Karpas-422 (cell line): ENCODE data around the gene CCL26. TPM values are rescaled to one million over a fixed set of nuclear protein-coding genes. Genes with fewer than 3 reads are reported as not detected.
"Not testable (repeated sequence)": the region's sequence is repeated elsewhere in the genome, so short reads cannot be mapped to it uniquely, and the experiment has no call there.

Source experiments
- DNase-seq: peaks from one replicate; pipeline ENCODE4 v3.0.0-alpha.2; 2015
- H2AFZ ChIP-seq: fragments of 200-600 bp; sonication (generic); 2 replicates; pipeline ENCODE4 v1.6.1; 2014; ENCODE audit warnings: antibody characterized with exemption, low read length, mixed read lengths
- H3K27ac ChIP-seq: fragments of 200-600 bp; sonication (generic); 2 replicates; pipeline ENCODE4 v1.5.1; 2014; ENCODE audit warnings: mild to moderate bottlenecking, low read length, moderate library complexity
- H3K27me3 ChIP-seq: fragments of 200-600 bp; sonication (generic); 2 replicates; pipeline ENCODE4 v1.6.1; 2014; ENCODE audit warnings: low read length, mixed read lengths
- H3K36me3 ChIP-seq: fragments of 200-600 bp; sonication (generic); 2 replicates; pipeline ENCODE4 v1.6.1; 2014; ENCODE audit warnings: low read length, mixed read lengths; ENCODE audit not compliant: insufficient read depth
- H3K4me1 ChIP-seq: fragments of 200-600 bp; sonication (generic); 2 replicates; pipeline ENCODE4 v1.6.1; 2014; ENCODE audit warnings: mild to moderate bottlenecking, low read length, mixed read lengths
- H3K4me2 ChIP-seq: fragments of 200-600 bp; sonication (generic); 2 replicates; pipeline ENCODE4 v1.6.1; 2014; ENCODE audit warnings: low read length, low read depth, mild to moderate bottlenecking; ENCODE audit not compliant: poor library complexity, severe bottlenecking
- H3K4me3 ChIP-seq: fragments of 200-600 bp; sonication (generic); 2 replicates; pipeline ENCODE4 v1.5.1; 2014; ENCODE audit warnings: mild to moderate bottlenecking, antibody characterized with exemption, low read length, mixed read lengths
- H3K79me2 ChIP-seq: fragments of 200-600 bp; sonication (generic); 2 replicates; pipeline ENCODE4 v1.6.1; 2014; ENCODE audit warnings: mild to moderate bottlenecking, low read length, mixed read lengths
- H3K9ac ChIP-seq: fragments of 200-600 bp; sonication (generic); 2 replicates; pipeline ENCODE4 v1.6.0; 2014; ENCODE audit warnings: low read length
- H3K9me2 ChIP-seq: fragments of 200-600 bp; sonication (generic), shearing (Covaris generic); replicated peaks from 2 replicates; pipeline ENCODE4 v1.6.0; 2014; ENCODE audit warnings: mild to moderate bottlenecking, low read length, moderate library complexity; ENCODE audit not compliant: insufficient read depth
- H3K9me3 ChIP-seq: fragments of 300-700, 200-600 bp; sonication (generic); 2 replicates; pipeline ENCODE4 v1.6.1; 2014; ENCODE audit warnings: low read length, mixed read lengths
- H4K20me1 ChIP-seq: fragments of 200-600 bp; sonication (generic); 2 replicates; pipeline ENCODE4 v1.6.1; 2014; ENCODE audit warnings: mild to moderate bottlenecking, antibody characterized with exemption, low read length, low read depth; ENCODE audit not compliant: insufficient read depth
- total RNA-seq: library from RNA; depleted of rRNA; stranded (reverse); fragments of >200 nt; shearing (Covaris generic); gene quantifications from 2 replicates; pipeline ENCODE4 v1.2.3, GENCODE V29; 2014; ENCODE audit warnings: low replicate concordance; rRNA removed

The CCL26 gene
- total RNA-seq, 1 experiment from 2014 or later = not detected

DNA sequence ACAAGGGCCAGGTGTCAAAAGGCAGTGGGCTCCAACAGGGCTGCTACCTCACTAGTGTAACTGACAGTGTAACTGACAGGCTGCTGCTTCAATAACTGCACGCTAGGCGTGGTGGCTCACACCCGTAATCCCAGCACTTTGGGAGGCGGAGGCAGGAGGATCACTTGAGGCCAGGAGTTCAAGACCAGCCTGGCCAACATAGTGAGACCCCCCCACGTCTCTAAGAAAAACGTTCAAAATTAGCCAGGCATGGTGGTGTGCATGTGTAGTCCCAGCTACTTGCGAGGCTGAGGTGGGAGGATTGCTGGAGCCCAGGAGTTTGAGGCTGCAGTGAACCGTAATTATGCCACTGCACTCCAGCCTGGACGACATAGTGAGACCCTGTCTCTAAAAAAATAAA is 50.1 kb downstream of the CCL26 start:
- H3K9ac ChIP-seq, H3K27me3 ChIP-seq: not testable (repeated sequence)

GRCh38 chr7:75721426-75721825 is 50.6 kb downstream of the CCL26 start:
- H2AFZ ChIP-seq = no peak overlapping the region
- DNase-seq = no peak
- H3K9me3 ChIP-seq = no peaks in the 10 kb centered on the region
- H3K36me3 ChIP-seq = no peaks in the 10 kb centered on the region
- no peaks in the 10 kb centered on the region for H3K27me3 ChIP-seq
- H3K79me2 ChIP-seq = no peaks in the 10 kb centered on the region
- H3K9ac ChIP-seq = no peak overlapping the region
- no peaks in the 10 kb centered on the region for H3K9me2 ChIP-seq
- H3K4me1 ChIP-seq = no peaks in the 10 kb centered on the region
- H3K4me3 ChIP-seq = no peak overlapping the region
- no peak overlapping the region for H3K27ac ChIP-seq
- H4K20me1 ChIP-seq = no peaks in the 10 kb centered on the region
- no peak overlapping the region for H3K4me2 ChIP-seq

More for the DNA sequence above, 50.1 kb downstream of the CCL26 start:
- H3K9me2 ChIP-seq, H3K27ac ChIP-seq, H3K79me2 ChIP-seq, H3K4me1 ChIP-seq, DNase-seq, H3K4me2 ChIP-seq, H3K4me3 ChIP-seq, H4K20me1 ChIP-seq, H3K9me3 ChIP-seq, H2AFZ ChIP-seq, H3K36me3 ChIP-seq: not testable (repeated sequence)

GRCh38 chr7:75719626-75720025 is 52.4 kb downstream of the CCL26 start:
- no peaks in the 10 kb centered on the region for H3K27me3 ChIP-seq
- no peak overlapping the region for H2AFZ ChIP-seq
- DNase-seq = no peak
- H3K4me1 ChIP-seq = no peaks in the 10 kb centered on the region
- no peaks in the 10 kb centered on the region for H4K20me1 ChIP-seq
- H3K4me3 ChIP-seq = no peak overlapping the region
- no peaks in the 10 kb centered on the region for H3K9me3 ChIP-seq
- H3K79me2 ChIP-seq = no peaks in the 10 kb centered on the region
- no peak overlapping the region for H3K27ac ChIP-seq
- no peaks in the 10 kb centered on the region for H3K9me2 ChIP-seq
- H3K36me3 ChIP-seq = no peaks in the 10 kb centered on the region
- no peak overlapping the region for H3K4me2 ChIP-seq
- H3K9ac ChIP-seq = no peak overlapping the region

Other genes with a start within 250 kb of the CCL26 start
- 0.34 and 0.47 TPM in 2 replicates for gene HIP1, start 33.3 kb downstream of the CCL26 start, total RNA-seq
- gene CCL24, start 41.6 kb upstream of the CCL26 start, total RNA-seq = not detected in 2 replicates
- gene RHBDD2, start 106.8 kb upstream of the CCL26 start, total RNA-seq = 35.2 and 35.5 TPM in 2 replicates
- gene POR, start 142.9 kb upstream of the CCL26 start, total RNA-seq = 19.8 and 38.9 TPM in 2 replicates
- 32.8 and 35.6 TPM in 2 replicates for gene TMEM120A, start 222.4 kb upstream of the CCL26 start, total RNA-seq